Stimulated activated CD8-positive, alpha-beta memory T cell treated with anti-CD3 and anti-CD28 coated beads, Interleukin-15, amount 100 ng/mL, for 24 hours (primary cell): Measurements from ENCODE around the gene GPR55.
A peak's percentile ranks its signal among the peaks of the same experiment; 100 is the strongest.
"Not testable (repeated sequence)": the region's sequence is repeated elsewhere in the genome, so short reads cannot be mapped to it uniquely, and the experiment has no call there.

Experiments used
- DNase-seq: peaks from one replicate; pipeline ENCODE4 v3.0.0-alpha.2; 2020; ENCODE audit warnings: low read depth

Gene GPR55, protein sequence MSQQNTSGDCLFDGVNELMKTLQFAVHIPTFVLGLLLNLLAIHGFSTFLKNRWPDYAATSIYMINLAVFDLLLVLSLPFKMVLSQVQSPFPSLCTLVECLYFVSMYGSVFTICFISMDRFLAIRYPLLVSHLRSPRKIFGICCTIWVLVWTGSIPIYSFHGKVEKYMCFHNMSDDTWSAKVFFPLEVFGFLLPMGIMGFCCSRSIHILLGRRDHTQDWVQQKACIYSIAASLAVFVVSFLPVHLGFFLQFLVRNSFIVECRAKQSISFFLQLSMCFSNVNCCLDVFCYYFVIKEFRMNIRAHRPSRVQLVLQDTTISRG

DNA sequence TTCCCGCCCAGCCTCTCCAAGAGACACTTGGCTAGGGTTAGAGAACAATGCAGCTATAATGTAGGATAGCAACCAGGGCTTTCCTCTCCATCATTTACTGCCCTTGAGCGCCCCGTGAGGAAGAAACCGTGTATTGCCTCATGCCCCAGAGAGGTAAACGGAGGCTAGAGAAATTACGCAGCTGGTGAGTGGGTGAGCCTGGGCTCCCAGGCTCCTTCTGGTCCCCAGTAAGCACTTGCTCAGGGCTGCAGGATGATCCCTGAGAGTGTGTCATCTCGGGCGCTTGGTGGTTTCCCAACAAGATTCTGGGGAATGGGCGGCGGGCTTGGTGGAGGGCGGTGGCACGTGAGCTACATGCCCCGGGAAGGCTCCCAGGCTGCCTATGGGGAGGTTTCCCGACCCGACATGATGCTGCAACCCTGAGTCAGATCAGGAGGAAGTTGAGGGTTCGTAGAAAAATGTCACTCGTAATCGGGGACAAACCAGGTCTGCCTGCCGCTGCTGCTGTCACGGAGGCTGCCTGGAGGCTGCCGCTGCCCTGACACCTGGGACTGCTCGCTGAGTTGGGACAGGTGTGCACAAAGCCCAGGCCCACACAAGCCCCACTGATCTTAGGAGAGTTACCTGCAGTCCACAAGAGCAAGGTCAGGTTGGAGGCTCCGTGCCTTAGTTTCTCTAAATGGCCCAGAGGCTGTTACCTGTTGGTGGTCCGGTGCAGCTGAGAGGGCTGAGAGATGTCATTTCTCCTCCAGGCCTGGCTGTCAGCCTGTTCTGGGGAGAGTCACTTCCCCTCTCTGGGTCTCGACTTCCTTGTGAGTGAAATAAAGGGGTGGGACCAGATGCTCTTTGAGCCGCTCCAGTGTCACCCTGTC, at the start of gene GPR55:
GPR55 (minus strand) TSS at position 773 of the 872 bp plus-strand sequence. CDS start 14,280 bp downstream, outside the sequence.
- no peak for DNase-seq

DNA sequence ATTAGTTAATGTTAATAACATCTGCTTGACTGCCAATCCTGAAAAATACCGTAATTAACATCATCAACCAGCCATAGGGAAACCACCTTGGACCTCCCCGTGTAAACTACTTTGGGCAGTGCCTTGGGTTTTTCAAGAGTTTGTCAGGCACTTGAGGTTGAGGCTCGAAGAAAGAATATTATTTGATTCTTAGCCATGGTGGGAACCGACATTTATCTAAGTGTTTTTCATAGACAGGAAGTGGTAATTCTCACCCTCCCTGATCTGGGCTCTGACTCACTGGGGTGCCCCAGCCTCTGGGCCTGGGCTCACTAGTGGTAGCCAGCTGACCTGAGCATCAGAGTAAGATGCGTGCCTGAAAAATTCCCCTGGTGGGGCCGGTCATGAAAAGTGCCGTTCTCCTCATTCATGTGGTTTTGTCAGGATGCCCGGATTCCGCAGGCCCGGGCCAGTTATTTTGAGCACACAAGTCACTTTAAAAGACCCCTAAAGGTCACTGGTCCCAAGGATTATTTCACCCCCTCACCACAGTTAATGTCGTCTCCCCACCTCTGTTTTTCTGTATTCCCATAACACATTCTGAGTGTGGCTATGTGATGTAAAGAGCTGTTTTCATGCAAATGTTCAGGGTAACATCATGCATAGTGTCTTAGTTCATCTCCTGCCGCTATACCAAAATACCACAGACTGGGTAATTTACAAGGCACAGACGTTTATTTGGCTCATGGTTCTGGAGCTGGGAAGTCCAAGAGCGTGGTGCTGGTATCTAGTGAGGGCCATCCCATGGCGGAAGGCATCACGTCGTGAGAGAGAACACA, 49.3 kb upstream of the GPR55 start:
- DNase-seq = peak; percentile 39

DNA sequence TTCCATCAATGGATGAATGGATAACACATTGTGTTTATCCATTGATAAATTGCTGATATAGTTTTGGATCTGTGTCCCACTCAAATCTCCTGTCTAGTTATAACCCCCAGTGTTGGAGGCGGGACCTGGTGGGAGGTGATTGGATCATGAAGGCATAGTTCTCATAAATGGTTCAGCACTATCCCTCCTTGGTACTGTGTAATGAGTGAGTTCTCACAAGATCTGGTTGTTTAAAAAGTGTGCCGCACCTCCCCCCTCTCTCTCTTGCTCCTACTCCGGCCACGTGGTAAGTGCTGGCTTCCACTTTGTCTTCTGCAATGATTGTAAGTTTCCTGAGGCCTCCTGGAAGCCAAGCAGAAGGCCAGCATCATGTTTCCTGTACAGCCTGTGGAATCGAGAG, 47.0 kb upstream of the GPR55 start:
- DNase-seq = no peak

DNA sequence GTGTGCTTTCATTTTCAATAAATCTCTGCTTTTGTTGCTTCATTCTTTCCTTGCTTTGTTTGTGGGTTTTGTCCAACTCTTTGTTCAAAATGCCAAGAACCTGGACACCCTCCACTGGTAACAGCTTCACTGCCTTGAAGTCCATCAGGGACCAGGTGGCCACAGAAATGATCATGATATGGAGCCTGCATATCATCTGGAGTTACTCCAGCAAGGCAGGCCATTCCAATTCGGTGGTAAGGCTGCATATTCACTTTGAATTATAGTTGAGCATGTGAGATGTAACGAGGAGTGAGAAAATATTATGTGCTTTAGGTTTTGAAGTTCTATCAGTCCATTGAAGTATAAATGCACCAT, 44.6 kb upstream of the GPR55 start:
- no peak for DNase-seq

DNA sequence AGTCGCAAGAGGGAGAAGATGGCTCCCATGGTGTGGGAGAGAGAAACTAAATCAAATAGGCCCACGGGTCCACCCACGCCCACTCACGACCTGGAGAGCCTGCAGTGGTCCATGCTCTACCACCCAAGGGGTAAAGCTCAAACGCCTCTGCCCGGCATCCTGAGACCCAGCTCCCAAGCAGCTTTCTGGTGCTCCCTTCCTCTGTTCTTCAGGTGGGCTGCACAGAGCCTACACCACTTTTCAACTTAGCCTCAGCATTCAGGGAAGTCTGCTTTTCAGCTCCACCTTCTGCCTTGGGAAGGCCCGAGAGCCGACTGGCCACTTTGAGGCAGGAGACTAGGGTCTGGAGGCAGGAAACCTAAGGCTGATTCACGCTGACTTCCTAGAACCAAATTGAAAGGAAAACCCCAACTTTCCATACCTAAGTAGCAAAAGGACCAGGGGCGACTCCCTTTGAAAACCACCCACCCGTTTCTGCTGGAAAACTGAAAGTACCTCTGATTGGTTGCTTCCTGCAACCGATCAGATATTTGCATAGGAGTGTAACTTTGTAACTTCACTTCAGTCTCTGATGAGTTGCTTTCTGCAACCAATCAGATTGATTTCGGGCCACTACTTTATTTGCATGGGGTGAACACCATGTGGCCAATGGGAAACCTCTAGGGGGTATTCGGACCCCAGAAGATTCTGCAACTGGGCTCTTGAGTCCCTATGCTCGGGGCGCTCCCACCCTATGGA, 44.0 kb upstream of the GPR55 start:
- no peak for DNase-seq

DNA sequence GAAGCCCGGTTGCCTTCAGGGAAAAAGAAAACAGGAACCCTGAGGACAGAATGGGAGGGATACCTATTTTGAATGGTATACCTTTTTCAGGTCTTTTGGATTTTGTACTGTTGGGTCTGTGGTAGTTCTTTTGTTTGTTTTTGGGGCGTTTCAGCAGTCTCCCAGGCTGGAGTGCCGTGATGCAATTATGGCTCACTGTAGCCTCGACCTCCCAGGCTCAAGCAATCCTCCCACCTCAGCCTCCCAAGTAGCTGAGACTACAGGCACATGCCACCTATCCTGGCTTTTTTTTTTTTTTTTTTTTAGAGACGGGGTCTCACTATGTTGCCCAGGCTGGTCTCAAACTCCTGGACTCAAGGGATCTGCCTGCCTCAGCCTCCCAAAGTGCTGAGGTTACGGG, 43.3 kb upstream of the GPR55 start:
- DNase-seq = not testable (repeated sequence)

DNA sequence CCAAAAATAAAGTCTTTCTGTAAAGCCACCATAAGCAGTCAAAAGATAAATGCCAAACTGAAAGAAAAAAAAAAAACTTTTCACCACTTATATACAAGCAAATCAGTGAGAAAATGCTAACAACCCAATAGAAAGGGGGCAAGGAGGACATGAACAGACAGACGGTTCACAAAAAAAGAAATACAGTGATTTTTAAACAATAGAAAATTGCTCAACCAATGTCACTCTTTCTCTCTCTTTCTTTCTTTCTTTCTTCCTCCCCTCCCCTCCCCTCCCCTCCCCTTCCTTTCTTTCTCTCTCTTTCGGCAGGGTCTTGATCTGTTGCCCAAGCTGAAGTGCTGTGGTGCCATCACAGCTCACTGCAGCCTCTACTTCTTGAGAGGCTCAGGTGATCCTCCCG, 42.1 kb upstream of the GPR55 start:
- DNase-seq = no peak

DNA sequence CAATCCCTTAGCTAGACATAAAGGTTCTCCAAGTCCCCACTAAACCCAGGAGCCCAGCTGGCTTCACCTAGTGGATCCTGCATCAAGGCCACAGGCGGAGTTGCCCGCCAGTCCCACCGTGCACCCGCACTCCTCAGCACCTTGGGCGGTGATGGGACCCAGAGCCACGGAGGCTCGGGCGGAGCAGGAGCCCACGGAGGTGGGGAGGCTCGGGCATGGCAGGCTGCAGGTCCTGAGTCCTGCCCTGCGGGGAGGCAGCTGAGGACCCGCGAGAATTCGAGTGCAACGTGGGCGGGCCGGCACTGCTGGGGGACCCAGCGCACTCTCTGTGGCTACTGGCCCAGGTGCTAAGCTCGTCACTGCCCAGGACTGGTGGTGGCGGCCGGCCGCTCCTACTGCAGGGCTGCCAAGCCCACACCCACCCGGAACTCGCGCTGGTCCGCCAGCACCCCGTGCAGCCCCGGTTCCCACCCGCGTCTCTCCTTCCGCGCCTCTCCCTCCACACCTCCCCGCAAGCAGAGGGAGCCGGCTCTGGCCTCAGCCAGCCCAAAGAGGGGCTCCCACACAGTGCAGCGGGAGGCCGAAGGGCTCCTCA, 39.2 kb upstream of the GPR55 start:
- DNase-seq = no peak

DNA sequence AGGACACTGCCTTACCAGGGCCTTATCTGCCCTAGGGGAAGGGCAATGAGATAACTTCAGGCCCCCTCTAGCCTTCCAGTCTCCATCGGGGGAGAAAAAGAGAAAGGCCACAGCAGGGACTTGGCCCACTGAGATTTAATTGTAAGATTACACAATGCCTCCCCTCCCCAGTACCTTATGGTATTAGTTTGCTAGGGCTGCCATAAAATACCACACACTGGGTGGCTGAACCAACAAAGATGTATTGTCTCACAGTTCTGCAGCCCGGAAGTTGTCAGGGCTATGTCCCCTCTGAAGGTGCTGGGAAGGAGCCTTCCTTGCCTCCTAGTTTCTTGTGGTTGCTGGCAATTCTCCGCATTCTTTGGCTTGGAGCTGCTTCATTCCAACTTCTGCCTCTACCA, 36.0 kb upstream of the GPR55 start:
- no peak for DNase-seq

DNA sequence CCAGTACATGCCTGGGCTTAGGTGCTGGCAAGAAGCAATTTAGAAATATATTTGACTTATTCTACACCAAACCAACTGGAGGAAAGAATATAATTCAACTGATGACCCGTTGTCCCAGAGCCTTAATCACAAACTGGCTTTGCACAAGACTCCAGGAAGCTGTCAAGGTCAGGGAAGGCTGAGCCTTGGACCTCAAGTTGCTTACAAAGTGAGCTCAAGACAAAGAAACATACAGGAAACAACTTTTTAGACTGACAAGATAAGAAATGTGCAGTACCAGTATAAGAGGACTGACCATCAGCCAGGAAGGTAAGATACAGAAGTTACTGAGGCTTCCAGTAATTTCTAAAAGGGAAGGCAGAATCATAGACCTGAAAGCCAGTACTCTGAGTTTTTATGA, 35.0 kb upstream of the GPR55 start:
- DNase-seq = no peak

DNA sequence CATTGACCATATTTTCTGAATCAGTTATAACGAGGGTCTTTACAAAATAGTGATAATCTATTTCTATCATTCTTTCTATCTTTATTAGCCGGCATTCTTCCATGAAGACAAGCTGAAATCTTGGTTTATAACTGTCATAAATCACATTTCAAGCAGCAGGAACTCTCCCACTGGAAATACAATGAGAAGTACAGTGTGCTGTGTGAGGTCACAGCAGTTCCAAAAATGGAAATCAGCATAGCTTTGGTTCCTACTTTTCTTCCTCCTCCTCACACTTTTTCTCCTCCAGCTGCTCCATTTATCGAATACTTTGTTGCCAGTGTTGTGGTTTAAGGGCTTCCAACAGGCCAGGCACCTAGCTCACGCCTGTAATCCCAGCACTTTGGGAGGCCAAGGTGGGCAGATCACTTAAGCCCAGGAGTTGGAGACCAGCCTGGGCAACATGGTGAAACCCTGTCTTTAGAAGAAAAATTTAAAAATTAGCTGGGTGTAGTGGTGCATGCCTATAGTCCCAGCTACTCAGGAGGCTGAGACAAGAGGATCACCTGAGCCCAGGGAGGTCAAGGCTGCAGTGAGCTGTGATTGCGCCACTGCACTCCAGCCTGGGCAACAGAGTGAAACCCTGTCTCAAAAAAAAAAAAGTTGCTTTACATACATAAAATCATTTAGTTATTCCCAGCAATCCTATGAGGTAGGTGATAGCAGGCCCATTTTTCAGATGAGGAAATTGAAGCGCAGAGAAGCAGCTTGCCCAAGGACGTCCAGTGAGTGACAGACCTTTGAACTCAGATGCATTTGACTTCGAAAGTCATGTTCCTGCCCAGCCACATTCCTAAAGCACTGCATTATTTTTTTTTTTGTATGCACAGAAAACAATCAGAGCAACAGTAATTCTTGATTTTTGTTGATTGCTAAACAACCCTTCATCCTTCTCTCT, 34.0 kb upstream of the GPR55 start:
- no peak for DNase-seq

DNA sequence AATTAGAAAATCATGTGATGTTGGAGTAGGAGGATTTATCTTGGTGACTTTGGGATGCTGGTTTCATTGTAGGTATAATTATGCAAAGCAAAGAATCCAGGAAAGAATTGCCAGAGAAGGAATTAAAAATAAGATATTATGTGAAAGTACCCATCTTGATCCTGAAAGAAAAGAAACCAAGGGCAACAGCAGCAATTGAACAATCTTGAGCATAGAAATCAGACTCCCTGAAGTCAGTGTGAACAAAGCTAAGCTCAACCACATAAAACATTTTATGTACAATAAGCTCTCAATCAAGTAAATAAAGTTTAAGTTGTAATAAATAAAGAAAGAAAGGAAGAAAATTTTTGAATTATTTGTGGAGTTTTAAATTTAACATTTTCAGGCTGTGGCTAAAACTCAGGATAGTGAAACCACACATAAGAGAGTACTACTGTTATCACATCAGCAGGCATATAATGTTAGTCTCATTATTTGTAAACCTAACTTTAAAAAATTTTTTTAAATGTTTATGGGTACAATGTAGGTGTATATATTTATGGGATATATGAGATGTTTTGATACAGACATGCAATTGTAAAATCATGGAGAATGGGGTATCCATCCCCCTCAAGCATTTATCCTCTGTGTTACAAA, 32.8 kb upstream of the GPR55 start:
- DNase-seq = no peak

DNA sequence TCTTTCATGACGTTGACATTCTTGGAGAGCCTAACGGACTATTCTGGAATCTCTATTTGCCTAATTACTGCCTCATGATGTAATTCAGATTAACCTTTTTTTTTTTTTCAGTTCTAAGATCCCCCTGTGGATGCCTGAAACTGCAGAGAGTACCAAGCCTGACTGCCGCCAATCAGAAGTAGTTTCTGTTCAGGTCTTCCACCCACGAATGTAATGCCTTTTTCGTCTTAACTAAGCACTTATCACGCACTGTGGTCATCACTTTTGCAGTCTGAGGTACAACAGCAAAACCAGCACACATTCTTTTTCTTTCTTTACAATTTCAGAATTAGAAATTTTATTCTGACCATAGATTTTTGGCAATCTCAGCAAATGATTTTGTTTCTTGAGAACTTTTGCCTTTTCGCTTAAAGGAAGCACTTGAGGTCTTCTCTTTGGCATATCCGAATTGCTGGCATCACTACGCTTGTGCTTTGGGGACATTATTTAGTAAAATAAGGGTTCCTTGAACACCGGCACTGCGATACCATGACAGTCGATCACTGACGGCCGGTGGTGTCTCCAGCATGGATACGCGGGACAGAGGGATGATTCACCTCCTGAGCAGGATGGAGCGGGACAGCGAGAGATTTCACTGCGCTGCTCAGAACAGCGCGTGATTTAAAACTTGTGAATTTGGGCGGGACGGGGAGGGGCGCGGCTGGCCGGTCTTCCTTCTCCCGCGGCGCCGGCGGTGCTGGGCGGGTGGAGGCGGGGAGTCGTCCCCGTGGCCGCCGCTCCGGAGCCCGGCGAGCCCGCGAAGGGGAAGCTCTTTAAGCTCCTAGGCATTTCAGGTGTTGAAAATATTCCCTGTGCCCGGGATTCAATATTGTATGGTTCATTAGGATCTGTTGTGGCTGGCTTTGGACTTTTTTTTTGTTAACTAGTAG, 32.0 kb upstream of the GPR55 start:
- DNase-seq = no peak

DNA sequence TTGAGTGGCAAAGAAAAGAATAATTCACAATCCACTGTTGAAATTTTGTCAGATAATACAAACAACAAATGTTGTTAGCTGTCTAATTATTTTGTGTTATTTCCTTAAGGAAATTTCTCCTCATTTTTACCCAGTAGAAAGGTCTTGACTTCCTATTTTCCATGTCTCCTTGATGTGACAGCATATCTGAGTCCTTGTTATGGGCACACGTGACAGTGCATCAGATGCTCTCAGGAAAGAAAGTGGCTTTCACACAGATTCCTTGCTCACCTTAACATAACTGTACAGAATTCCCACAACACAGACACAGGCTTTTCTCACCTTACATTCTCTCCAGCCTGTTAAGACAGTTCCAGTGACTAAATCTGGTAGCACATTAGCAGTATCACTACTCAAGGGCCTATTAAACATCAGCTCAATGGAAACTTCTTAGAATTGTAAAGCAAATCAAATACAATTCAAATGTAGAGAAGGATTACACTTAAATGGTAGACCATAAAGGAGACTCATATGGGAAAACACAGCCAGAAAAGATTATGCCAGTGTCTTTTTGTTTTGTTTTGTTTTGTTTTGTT, 30.2 kb upstream of the GPR55 start:
- DNase-seq = no peak

DNA sequence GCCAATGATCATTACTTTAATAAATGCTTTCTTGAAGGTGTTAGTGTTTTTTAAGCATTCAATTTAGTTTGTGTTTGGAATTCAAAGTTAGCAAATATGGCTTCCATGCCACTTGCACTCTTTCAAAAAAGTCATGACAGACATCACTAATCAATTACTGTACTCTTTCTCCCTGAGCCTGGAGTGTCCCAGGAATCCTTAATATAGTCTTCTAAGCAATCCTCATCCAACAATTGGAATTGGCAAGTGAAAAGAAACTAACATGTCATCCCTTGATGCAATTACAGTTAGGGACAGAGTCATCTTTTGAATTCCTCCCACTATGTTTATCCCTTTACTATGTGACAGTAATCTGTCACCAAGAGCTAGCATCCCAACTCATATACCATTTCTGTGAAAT, 29.7 kb upstream of the GPR55 start:
- no peak for DNase-seq

DNA sequence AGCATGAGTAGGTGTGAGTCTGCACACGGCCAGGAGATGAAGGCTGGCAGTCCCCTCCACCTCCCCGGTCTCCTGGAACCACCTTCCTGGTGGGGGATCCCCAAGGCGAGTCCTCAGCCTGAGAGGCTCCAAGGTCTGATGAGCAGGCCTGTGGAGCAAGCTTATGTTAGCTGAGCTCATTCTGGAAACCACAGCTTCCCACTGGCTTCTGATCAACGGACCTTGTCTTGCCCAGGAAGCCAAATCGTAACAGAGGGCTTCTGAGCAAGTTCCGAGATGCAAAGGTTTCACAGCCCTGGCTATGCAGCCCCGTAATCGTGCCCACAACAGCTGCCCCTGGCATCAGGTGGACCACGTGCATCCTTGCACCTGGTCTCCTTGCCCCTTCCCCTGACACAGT, 28.8 kb upstream of the GPR55 start:
- DNase-seq = no peak

DNA sequence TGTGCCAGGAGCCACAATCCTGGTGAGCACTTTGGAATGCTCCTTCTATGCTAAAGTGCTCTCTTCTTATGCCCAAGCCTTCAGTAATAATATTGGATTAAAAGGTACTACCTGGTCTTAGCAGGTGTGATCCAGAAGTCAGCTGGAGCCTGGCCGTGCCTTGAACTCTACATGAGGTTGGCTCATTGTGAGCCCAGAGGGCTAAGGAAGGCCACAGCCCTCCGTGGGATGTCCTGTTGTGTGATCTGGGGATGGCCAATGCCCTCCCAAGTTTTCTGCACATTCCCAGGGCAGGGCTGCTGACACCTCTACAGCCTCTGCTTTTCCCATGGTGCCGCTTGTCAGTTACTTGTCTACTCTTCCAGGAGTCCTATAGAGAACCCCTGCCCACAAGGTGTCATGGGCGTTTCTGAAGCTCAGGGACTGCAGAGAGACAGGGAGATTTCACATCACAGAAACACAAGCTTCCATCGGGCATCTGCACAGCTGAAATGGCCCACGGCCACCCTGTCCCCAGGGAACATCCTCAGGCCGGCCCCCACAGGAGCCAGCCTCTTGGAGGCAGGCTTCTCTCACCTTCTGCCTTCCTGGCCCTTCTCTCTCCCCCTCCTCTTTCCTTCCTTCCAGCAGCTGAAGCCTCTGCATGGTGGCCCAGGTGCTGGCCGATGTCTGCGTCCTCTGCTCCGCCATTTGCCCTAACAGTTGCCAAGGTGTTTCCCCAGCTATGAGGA, 27.3 kb upstream of the GPR55 start:
- no peak for DNase-seq

DNA sequence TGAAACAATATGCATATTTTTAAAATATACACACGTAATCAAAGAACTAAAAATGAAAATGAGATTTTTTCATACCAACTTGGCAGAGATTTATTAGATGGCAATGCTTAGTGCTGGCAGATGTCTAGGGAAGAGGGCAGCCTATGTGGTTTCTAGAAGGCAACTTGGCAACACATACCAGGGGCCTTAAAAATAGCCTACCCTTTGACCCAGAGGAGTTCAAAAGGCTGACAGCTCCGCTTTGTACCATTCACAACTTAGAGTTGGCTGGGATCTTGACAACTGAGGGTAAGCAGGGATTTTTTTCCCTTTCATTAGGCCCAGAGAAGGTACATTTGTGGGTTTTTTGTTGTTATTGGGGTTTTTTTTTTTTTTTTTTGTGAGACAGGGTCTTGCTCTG, 26.4 kb upstream of the GPR55 start:
- DNase-seq = no peak
